Osteocyte (in vitro differentiated cells): Measurements from ENCODE around the gene TMPRSS7. TPM values are rescaled to one million over a fixed set of nuclear protein-coding genes. Genes with fewer than 3 reads are reported as not detected.

Experiments
- DNase-seq: peaks from one replicate; pipeline ENCODE4 v3.0.0; 2021; ENCODE audit warnings: mixed read lengths; ENCODE audit not compliant: unreplicated experiment; ENCODE audit errors: extremely low spot score
- H3K27ac Mint-ChIP-seq: one replicate; pipeline ENCODE4 v1.8.0; 2021; ENCODE audit warnings: mild to moderate bottlenecking, mixed read lengths; ENCODE audit not compliant: unreplicated experiment
- H3K27me3 Mint-ChIP-seq: one replicate; pipeline ENCODE4 v1.8.0; 2021; ENCODE audit warnings: mixed read lengths; ENCODE audit not compliant: unreplicated experiment
- H3K36me3 Mint-ChIP-seq: one replicate; pipeline ENCODE4 v1.8.0; 2021; ENCODE audit warnings: mixed read lengths; ENCODE audit not compliant: unreplicated experiment
- H3K4me1 Mint-ChIP-seq: one replicate; pipeline ENCODE4 v1.8.0; 2021; ENCODE audit warnings: mixed read lengths; ENCODE audit not compliant: unreplicated experiment
- H3K4me3 Mint-ChIP-seq: one replicate; pipeline ENCODE4 v1.8.0; 2021; ENCODE audit warnings: mild to moderate bottlenecking, moderate library complexity, mixed read lengths; ENCODE audit not compliant: unreplicated experiment
- H3K9me3 Mint-ChIP-seq: one replicate; pipeline ENCODE4 v1.8.0; 2021; ENCODE audit warnings: mixed read lengths; ENCODE audit not compliant: unreplicated experiment
- total RNA-seq: library from RNA; stranded (reverse); gene quantifications from 2 replicates; pipeline ENCODE4 v1.2.1, GENCODE V29; 2021
- TF ChIP-seq, protein P1 (sequence below): fragments of 200-600 bp; sonication (generic); IDR thresholded peaks from 2 replicates; pipeline ENCODE4 v1.5.0; 2021; ENCODE audit warnings: antibody characterized with exemption, mild to moderate bottlenecking, moderate library complexity

The TMPRSS7 gene
- total RNA-seq, 1 donor from 2014 or later = not detected

DNA sequence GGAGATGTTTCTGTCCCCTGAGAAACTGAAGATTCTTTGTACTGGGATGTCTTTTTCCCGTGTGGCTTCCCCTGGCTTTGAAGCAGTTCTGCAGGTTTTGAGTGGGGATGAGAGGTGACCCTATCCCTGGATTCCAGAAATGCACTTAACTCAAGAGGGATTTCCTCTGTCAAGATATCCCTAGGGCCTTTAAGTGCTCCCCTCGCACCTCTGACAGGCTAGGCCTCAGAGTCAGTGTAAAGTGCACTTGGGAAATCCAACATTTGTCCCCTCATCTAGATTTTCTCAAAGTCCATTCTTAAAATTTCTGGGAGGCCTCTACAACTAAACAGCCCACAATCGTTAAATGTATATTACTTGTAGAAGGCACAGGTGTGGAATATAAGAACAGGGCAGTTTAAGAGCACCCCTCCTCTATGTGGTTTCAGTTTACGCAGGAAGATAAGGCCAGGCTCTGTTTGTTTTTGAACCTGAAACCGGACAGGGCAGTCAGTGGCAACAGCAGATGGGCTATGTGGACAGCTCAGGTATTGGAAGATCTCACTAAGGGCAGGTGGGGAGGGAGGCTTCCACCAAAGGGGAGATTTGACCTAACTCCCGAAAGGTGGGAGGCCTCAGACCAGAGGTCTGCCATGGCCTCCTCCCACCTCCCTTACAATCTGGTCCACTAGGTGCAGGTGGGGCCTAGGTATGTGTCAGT is 56.5 kb downstream of the TMPRSS7 start:
- Mint-ChIP-seq H3K36me3 (peaks cover 2% of the 10 kb centered on the region), H3K27ac (no peak overlapping the region), H3K27me3 (no peaks in the 10 kb centered on the region), H3K4me1 (peaks cover 26% of the 10 kb centered on the region), H3K4me3 (no peak overlapping the region), H3K9me3 (peaks cover 6% of the 10 kb centered on the region)
- TF ChIP-seq, protein P1, sequence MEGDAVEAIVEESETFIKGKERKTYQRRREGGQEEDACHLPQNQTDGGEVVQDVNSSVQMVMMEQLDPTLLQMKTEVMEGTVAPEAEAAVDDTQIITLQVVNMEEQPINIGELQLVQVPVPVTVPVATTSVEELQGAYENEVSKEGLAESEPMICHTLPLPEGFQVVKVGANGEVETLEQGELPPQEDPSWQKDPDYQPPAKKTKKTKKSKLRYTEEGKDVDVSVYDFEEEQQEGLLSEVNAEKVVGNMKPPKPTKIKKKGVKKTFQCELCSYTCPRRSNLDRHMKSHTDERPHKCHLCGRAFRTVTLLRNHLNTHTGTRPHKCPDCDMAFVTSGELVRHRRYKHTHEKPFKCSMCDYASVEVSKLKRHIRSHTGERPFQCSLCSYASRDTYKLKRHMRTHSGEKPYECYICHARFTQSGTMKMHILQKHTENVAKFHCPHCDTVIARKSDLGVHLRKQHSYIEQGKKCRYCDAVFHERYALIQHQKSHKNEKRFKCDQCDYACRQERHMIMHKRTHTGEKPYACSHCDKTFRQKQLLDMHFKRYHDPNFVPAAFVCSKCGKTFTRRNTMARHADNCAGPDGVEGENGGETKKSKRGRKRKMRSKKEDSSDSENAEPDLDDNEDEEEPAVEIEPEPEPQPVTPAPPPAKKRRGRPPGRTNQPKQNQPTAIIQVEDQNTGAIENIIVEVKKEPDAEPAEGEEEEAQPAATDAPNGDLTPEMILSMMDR = no peak
- DNase-seq = no peak

DNA sequence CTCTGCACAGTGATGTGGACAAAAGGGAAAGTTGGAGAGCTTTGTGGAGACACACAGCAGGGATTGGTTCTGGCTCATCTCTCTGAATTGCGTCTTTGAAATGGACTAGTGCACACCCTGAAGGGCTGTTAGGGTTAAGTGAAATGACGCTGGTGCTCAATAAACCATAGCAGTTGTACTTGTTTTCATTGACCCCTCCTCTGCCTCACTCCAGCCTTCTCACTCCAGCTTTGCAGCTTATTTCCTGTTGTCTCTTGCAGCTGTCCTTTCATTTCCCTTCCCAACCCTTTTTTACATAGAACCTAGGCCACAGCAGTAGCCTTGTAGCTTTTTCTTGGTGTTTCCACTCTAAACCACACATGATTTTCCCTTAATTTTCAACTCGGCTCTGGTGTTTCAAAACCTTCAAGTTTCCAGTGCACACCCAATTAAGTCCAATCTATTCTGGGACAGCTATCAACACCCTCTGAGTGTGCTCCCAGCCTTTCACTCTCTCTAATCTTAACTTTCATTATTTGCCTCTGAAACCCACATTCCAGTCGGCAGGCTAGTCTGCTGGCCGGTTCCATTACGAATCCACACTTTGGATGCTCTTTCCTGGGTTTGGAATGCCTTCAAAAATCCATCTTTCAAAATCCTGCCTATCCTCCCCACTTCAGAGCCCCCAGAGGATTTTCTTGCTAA is 58.1 kb downstream of the TMPRSS7 start:
- Mint-ChIP-seq H3K27ac (no peak overlapping the region), H3K27me3 (no peaks in the 10 kb centered on the region), H3K9me3 (peaks cover 6% of the 10 kb centered on the region), H3K4me1 (peaks cover 27% of the 10 kb centered on the region), H3K36me3 (peaks cover 2% of the 10 kb centered on the region), H3K4me3 (no peak overlapping the region)
- TF ChIP-seq, protein P1 = no peak
- DNase-seq = no peak

DNA sequence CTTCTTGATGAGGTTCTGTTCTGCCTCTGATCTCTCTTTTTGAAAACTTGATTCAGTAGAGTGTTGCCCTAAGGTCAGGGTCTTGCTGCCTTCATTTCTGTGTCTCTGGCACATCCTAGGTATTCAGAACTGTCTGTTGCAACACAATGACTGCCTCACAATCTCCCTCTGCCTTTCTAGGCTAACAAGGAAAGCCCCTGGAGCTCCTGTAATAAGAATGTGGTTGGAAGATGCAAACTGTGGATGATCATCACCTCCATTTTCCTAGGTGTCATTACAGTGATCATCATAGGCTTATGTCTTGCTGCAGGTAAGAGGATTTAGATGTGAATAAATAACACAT is 58.6 kb downstream of the TMPRSS7 start:
- Mint-ChIP-seq H3K4me1 (peaks cover 32% of the 10 kb centered on the region), H3K27me3 (no peaks in the 10 kb centered on the region), H3K27ac (no peak overlapping the region), H3K4me3 (no peak overlapping the region), H3K36me3 (peaks cover 2% of the 10 kb centered on the region), H3K9me3 (peaks cover 6% of the 10 kb centered on the region)
- DNase-seq = no peak
- TF ChIP-seq, protein P1 = no peak

DNA sequence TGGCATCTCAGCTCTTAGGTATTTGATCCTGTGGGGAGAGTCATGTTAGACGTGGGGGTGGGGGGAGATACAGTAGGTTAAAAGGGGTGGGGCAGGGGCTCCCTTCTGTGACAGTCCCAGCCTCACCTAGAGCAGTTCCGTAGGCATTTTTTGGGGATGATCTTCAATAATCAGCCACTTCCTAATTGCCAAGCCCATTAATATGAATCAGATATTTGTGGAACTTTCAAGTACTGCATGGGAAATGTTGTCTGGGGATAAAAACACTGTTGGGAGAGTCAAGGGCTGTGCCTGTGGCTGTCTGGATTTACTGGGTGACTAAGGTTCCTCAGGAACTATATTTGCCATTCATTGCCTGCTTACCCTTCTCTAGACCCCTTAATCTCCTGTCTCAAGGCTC is 61.2 kb downstream of the TMPRSS7 start:
- Mint-ChIP-seq H3K27me3 (no peaks in the 10 kb centered on the region), H3K36me3 (peaks cover 2% of the 10 kb centered on the region), H3K27ac (no peak overlapping the region), H3K4me3 (no peak overlapping the region), H3K4me1 (peaks cover 30% of the 10 kb centered on the region), H3K9me3 (peaks cover 6% of the 10 kb centered on the region)
- TF ChIP-seq, protein P1 = no peak
- no peak for DNase-seq

DNA sequence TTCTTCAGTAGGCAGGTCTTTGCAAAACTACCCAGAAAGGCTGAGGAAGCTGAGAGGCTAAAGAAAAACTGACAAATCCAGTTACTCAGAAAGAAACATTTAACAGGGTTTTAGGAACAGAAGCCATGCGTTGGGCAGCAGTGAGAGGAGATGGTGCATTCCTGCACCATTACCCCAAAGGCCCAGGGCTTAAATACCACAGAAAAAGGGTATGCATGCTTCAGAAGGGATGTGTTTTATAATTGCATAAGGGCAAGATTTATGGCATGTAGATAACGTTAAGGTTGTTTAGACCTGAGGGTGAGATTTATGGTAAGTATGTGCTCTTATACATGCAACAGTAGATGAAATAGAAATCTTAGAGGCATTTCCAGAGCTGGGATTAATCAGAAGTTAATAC is 61.6 kb downstream of the TMPRSS7 start:
- Mint-ChIP-seq H3K4me1 (peaks cover 30% of the 10 kb centered on the region), H3K9me3 (peaks cover 6% of the 10 kb centered on the region), H3K4me3 (no peak overlapping the region), H3K36me3 (peaks cover 2% of the 10 kb centered on the region), H3K27ac (no peak overlapping the region), H3K27me3 (no peaks in the 10 kb centered on the region)
- DNase-seq = no peak
- TF ChIP-seq, protein P1 = no peak
